ENCODE measurements around the gene NOD1. TPM values are rescaled to one million over a fixed set of nuclear protein-coding genes. Genes with fewer than 3 reads are reported as not detected.
A peak's percentile ranks its signal among the peaks of the same experiment; 100 is the strongest.

Gene NOD1
- total and polyA plus RNA-seq, 2 donors (not counting 1 experiment from before 2014, with no cell fraction given) = 20.6 to 28.8 TPM

- no peaks in the 10 kb centered on the region for H3K9me3 Mint-ChIP-seq (ENCODE audit: insufficient read depth)
- H3K9ac ChIP-seq (ENCODE audit: low read length) = no peak overlapping the region
- no peak overlapping the region for H3K27ac Mint-ChIP-seq
- H3K79me2 ChIP-seq (ENCODE audit: control insufficient read depth, insufficient read depth, low read length) = peaks cover 39% of the 10 kb centered on the region
- DNase-seq = no peak
- peaks cover 0 to 2% (median 0%) of the 10 kb centered on the region in 3 donors for H3K9me3 ChIP-seq (ENCODE audit: control extremely low read depth in 1 of 3, control insufficient read depth in 2 of 3, insufficient read depth in 1 of 3, low read length in 2 of 3)
- no peaks in the 10 kb centered on the region for H3K27me3 ChIP-seq (replicated peaks in 1 of 4; ENCODE audit: control extremely low read depth in 1 of 4, control insufficient read depth in 3 of 4, insufficient read depth in 4 of 4, low read length in 3 of 4)
- no peak overlapping the region for H3K27ac ChIP-seq (ENCODE audit: low read length in 2 of 2)
- intact Hi-C loops (cut with micrococcal nuclease) = loop anchor here (5.0 to 10.0 kb wide), 2 partner anchors 55 to 368 kb away; partner anchors contain the start of gene MTURN
- H3K36me3 ChIP-seq (replicated peaks in 1 of 2; ENCODE audit: control extremely low read depth in 1 of 2, control insufficient read depth in 1 of 2, extremely low read depth in 1 of 2, insufficient read depth in 2 of 2, low read length in 1 of 2) = peaks cover 0 to 2% of the 10 kb centered on the region in 2 experiments
- no peak overlapping the region for H2AFZ ChIP-seq (ENCODE audit: insufficient read depth, low read depth, low read length, poor library complexity, severe bottlenecking)
- WGBS (ENCODE audit: insufficient coverage) = 92% methylated on average over 2 of the region's 2 CpGs
- no peaks in the 10 kb centered on the region for H3K27me3 Mint-ChIP-seq
- peaks cover 33% of the 10 kb centered on the region for H3K4me1 Mint-ChIP-seq
- H3K4me3 ChIP-seq (ENCODE audit: control extremely low read depth in 1 of 5, extremely low read depth in 1 of 5, insufficient read depth in 1 of 5, low read depth in 2 of 5, low read length in 4 of 5) = no peak overlapping the region
- ATAC-seq (ENCODE audit: low read depth) = no peak
- POLR2A ChIA-PET = no interaction called here
- H3K4me2 ChIP-seq (replicated peaks; ENCODE audit: low read depth, low read length, poor library complexity, severe bottlenecking) = peak overlapping the region; percentile 76
- H4K20me1 ChIP-seq (ENCODE audit: control insufficient read depth, insufficient read depth, low read length, poor library complexity, severe bottlenecking) = no peaks in the 10 kb centered on the region
- TF ChIP-seq CTCF (IDR thresholded peaks at IDR 0.05) = no peak
- TF ChIP-seq EZH2 (IDR thresholded peaks at IDR 0.05; ENCODE audit: borderline replicate concordance, insufficient read depth, low read depth, low read length, poor library complexity, severe bottlenecking) = no peak
- peaks cover 18 to 20% of the 10 kb centered on the region in 2 donors for H3K4me1 ChIP-seq (ENCODE audit: control insufficient read depth in 2 of 2, insufficient read depth in 2 of 2, low read length in 2 of 2)
- peak overlapping the region; percentile 93 for H3K4me3 Mint-ChIP-seq
- CTCF ChIA-PET = interaction anchor here (0.8 kb wide), 1 partner anchor 24 kb away, joined by 3 read pairs; the partner anchor contains the start of gene NOD1
These were observed 24.1 kb upstream of the NOD1 start for GRCh38 chr7:30502470-30503251.

GRCh38 chr7:30501264-30501663 is 22.7 kb upstream of the NOD1 start:
- H3K4me1 Mint-ChIP-seq = peaks cover 33% of the 10 kb centered on the region
- H3K27me3 Mint-ChIP-seq = no peaks in the 10 kb centered on the region

More at GRCh38 chr7:30501264-30501663, 22.7 kb upstream of the NOD1 start:
- H2AFZ ChIP-seq (ENCODE audit: insufficient read depth, low read depth, low read length, poor library complexity, severe bottlenecking) = no peak overlapping the region
- no peaks in the 10 kb centered on the region for H3K9me3 ChIP-seq (ENCODE audit: control extremely low read depth in 1 of 3, control insufficient read depth in 2 of 3, insufficient read depth in 1 of 3, low read length in 2 of 3)
- ChIA-PET CTCF (interaction anchor here (1.6 kb wide), 1 partner anchor 9 kb away, joined by 3 read pairs; no protein-coding TSS in a partner anchor), POLR2A (no interaction called here)
- intact Hi-C loops (cut with micrococcal nuclease) = loop anchor here (5.0 to 10.0 kb wide), 2 partner anchors 54 to 366 kb away; partner anchors contain the start of gene MTURN
- peaks cover 39% of the 10 kb centered on the region for H3K79me2 ChIP-seq (ENCODE audit: control insufficient read depth, insufficient read depth, low read length)
- no peak overlapping the region for H3K4me2 ChIP-seq (replicated peaks; ENCODE audit: low read depth, low read length, poor library complexity, severe bottlenecking)
- ATAC-seq (ENCODE audit: low read depth) (no peak), DNase-seq (no peak)
- no peak overlapping the region for H3K4me3 Mint-ChIP-seq
- H3K4me3 ChIP-seq (ENCODE audit: control extremely low read depth in 1 of 5, extremely low read depth in 1 of 5, insufficient read depth in 1 of 5, low read depth in 2 of 5, low read length in 4 of 5) = no peak overlapping the region
- H4K20me1 ChIP-seq (ENCODE audit: control insufficient read depth, insufficient read depth, low read length, poor library complexity, severe bottlenecking) = no peaks in the 10 kb centered on the region
- WGBS (ENCODE audit: insufficient coverage) = no CpG with 5 or more reads among the region's 5 CpGs
- no peaks in the 10 kb centered on the region for H3K27me3 ChIP-seq (replicated peaks in 1 of 4; ENCODE audit: control extremely low read depth in 1 of 4, control insufficient read depth in 3 of 4, insufficient read depth in 4 of 4, low read length in 3 of 4)
- H3K9ac ChIP-seq (ENCODE audit: low read length) = no peak overlapping the region
- no peaks in the 10 kb centered on the region for H3K9me3 Mint-ChIP-seq (ENCODE audit: insufficient read depth)
- H3K27ac Mint-ChIP-seq = no peak overlapping the region
- TF ChIP-seq EZH2 (IDR thresholded peaks at IDR 0.05; ENCODE audit: borderline replicate concordance, insufficient read depth, low read depth, low read length, poor library complexity, severe bottlenecking) (no peak), CTCF (IDR thresholded peaks at IDR 0.05) (no peak)
- H3K27ac ChIP-seq (ENCODE audit: low read length in 2 of 2) = no peak overlapping the region
- peaks cover 18 to 20% of the 10 kb centered on the region in 2 donors for H3K4me1 ChIP-seq (ENCODE audit: control insufficient read depth in 2 of 2, insufficient read depth in 2 of 2, low read length in 2 of 2)
- H3K36me3 ChIP-seq (replicated peaks in 1 of 2; ENCODE audit: control extremely low read depth in 1 of 2, control insufficient read depth in 1 of 2, extremely low read depth in 1 of 2, insufficient read depth in 2 of 2, low read length in 1 of 2) = peaks cover 3 to 8% of the 10 kb centered on the region in 2 experiments
